K562 (cell line): ENCODE data around the gene SHISA4. TPM values are rescaled to one million over a fixed set of nuclear protein-coding genes. Genes with fewer than 3 reads are reported as not detected.

Source experiments
- ATAC-seq: fragments of 200-7000 bp; cut with Tn5 transposase; 3 replicates; pipeline ENCODE4 v1.9.1; 2020; ENCODE audit warnings: moderate library complexity
- BruUV-seq: library from RNA; stranded (reverse); fragments of 400-500 nt; replicated peaks from 2 replicates; lab custom pipeline; 2021; lab: Mats Ljungman, UMichigan
- CTCF ChIA-PET: fragments of 300-600 bp; formaldehyde crosslinking; extraction: SDS; loops from one replicate; lab custom pipeline; 2021; ENCODE audit warnings: low intra/inter-chr PET ratio; lab: Yijun Ruan, JAX
- POLR2A ChIA-PET: fragments of 300-600, 350-650 bp; sonication (Branson Sonifier 250); formaldehyde crosslinking; extraction: SDS; loops from one replicate; lab custom pipeline; 2021; ENCODE audit warnings: antibody characterized with exemption, inconsistent platforms; lab: Yijun Ruan, JAX
- DNase-seq, 4 experiments: peaks; one replicate each; pipeline versions ENCODE4 v3.0.0 to v3.0.0-alpha.2; 2011 to 2018; ENCODE audit warnings: low spot score in 3 of 4, mixed read lengths in 3 of 4; ENCODE audit errors: extremely low read depth in 1 of 4
- FAIRE-seq: peaks from 2 replicates; lab custom pipeline; 2011; peaks lifted over from hg19 to GRCh38; lab: Jason Lieb, UNC
- H2AFZ ChIP-seq: 2 replicates; pipeline ENCODE4 v1.6.0; 2011; ENCODE audit warnings: low read depth, low read length, control low read depth, inconsistent platforms
- H3K27ac ChIP-seq: fragments of 200-600 bp; 3 replicates; pipeline ENCODE4 v1.8.0; 2011; ENCODE audit warnings: low read depth, mild to moderate bottlenecking, control low read depth, inconsistent platforms, low read length, moderate library complexity, mixed read lengths; ENCODE audit errors: extremely low read depth
- H3K27me3 ChIP-seq, 2 experiments: fragments of 300-600 bp in 1 of 2; 2 replicates in 1 of 2; 3 replicates in 1 of 2; pipeline versions ENCODE4 v1.6.0 to v1.8.0; 2011; ENCODE audit warnings: inconsistent platforms in 2 of 2, low read length in 2 of 2, mild to moderate bottlenecking in 1 of 2, mixed read lengths in 1 of 2, moderate library complexity in 1 of 2; ENCODE audit not compliant: control insufficient read depth in 2 of 2, insufficient read depth in 2 of 2
- H3K36me3 ChIP-seq: fragments of 300-600 bp; 3 replicates; pipeline ENCODE4 v1.8.0; 2011; ENCODE audit warnings: mild to moderate bottlenecking, low read length, inconsistent platforms; ENCODE audit not compliant: control insufficient read depth, insufficient read depth
- H3K4me1 ChIP-seq, 2 experiments: fragments of 200-600 bp in 1 of 2; replicated peaks in 1 of 2; 2 replicates in 1 of 2; 3 replicates in 1 of 2; pipeline versions ENCODE4 v1.5.1 to v1.8.0; 2011; ENCODE audit warnings: inconsistent platforms in 2 of 2, low read length in 2 of 2, mild to moderate bottlenecking in 1 of 2, mixed read lengths in 1 of 2, moderate library complexity in 1 of 2; ENCODE audit not compliant: control insufficient read depth in 2 of 2, insufficient read depth in 2 of 2
- H3K4me2 ChIP-seq: 2 replicates; pipeline ENCODE4 v1.6.1; 2011; ENCODE audit warnings: low read length, control low read depth, inconsistent platforms, mixed read lengths; ENCODE audit not compliant: insufficient read depth
- H3K4me3 ChIP-seq: fragments of 200-600 bp; sonication (generic), shearing (Covaris generic); 2 replicates; pipeline ENCODE4 v1.5.1; 2016; ENCODE audit warnings: control low read depth, inconsistent platforms
- H3K79me2 ChIP-seq: fragments of 200-600 bp; 3 replicates; pipeline ENCODE4 v1.8.0; 2011; ENCODE audit warnings: low read length, inconsistent platforms; ENCODE audit not compliant: control insufficient read depth, insufficient read depth
- H3K9ac ChIP-seq, 2 experiments: 2 replicates each; pipeline versions ENCODE4 v1.6.0 to v1.6.1; 2011; ENCODE audit warnings: low read depth in 2 of 2, low read length in 2 of 2, control low read depth in 1 of 2, inconsistent platforms in 1 of 2, mild to moderate bottlenecking in 1 of 2, mixed read lengths in 1 of 2; ENCODE audit not compliant: insufficient read depth in 1 of 2
- H3K9me1 ChIP-seq: one replicate; pipeline ENCODE4 v1.6.0; 2011; ENCODE audit warnings: inconsistent platforms, mild to moderate bottlenecking, low read length, moderate library complexity; ENCODE audit not compliant: control insufficient read depth, insufficient read depth
- H3K9me3 ChIP-seq: replicated peaks from 2 replicates; pipeline ENCODE4 v1.5.1; 2011; ENCODE audit warnings: low read depth, low read length, inconsistent platforms; ENCODE audit not compliant: control insufficient read depth, insufficient read depth
- H4K20me1 ChIP-seq: replicated peaks from 2 replicates; pipeline ENCODE4 v1.6.1; 2011; ENCODE audit warnings: low read length, inconsistent platforms, mixed read lengths; ENCODE audit not compliant: control insufficient read depth, insufficient read depth
- ATF2 ChIP-seq: sonication (generic); formaldehyde crosslinking; IDR thresholded peaks from 2 replicates; pipeline ENCODE4 v1.8.1; 2022; ENCODE audit warnings: missing genetic modification reagents
- DIDO1 ChIP-seq: fragments of 450-650 bp; IDR thresholded peaks from 2 replicates; pipeline ENCODE4 v1.6.1; 2016; ENCODE audit warnings: low read depth, missing biosample characterization, missing genetic modification characterization
- EHMT2 ChIP-seq: fragments of 450-650 bp; IDR thresholded peaks from 2 replicates; pipeline ENCODE4 v1.6.1; 2018; ENCODE audit warnings: antibody characterized with exemption
- ELF4 ChIP-seq: fragments of 450-650 bp; formaldehyde crosslinking; IDR thresholded peaks from 2 replicates; pipeline ENCODE4 v1.4.0; 2022; ENCODE audit warnings: missing genetic modification characterization
- KDM4B ChIP-seq, 2 experiments: fragments of 450-650 bp in 1 of 2; sonication (generic) in 1 of 2; IDR thresholded peaks; 2 replicates each; pipeline ENCODE4 v1.6.1; 2016 to 2017; ENCODE audit warnings: borderline replicate concordance in 2 of 2, antibody characterized with exemption in 1 of 2, low read depth in 1 of 2, mild to moderate bottlenecking in 1 of 2
- RBM34 ChIP-seq: fragments of 200-400 bp; formaldehyde crosslinking; IDR thresholded peaks from 2 replicates; pipeline ENCODE4 v1.6.1; 2018; ENCODE audit warnings: low read length, borderline replicate concordance; ENCODE audit not compliant: insufficient read depth
- RUNX1 ChIP-seq: sonication (generic); IDR thresholded peaks from 2 replicates; pipeline ENCODE4 v1.6.1; 2016; ENCODE audit warnings: antibody characterized with exemption, low read depth
- SIRT6 ChIP-seq: IDR thresholded peaks from one replicate; pipeline ENCODE4 v1.6.1; 2012; ENCODE audit warnings: low read depth, mild to moderate bottlenecking, control low read depth, inconsistent platforms, low read length, moderate library complexity
- SNAPC5 ChIP-seq: fragments of 250-450 bp; sonication (Bioruptor Pico); IDR thresholded peaks from 2 replicates; pipeline ENCODE4 v1.8.0; 2021; ENCODE audit warnings: moderate library complexity, mild to moderate bottlenecking, inconsistent platforms
- SPI1 ChIP-seq: IDR thresholded peaks from 2 replicates; pipeline ENCODE4 v1.6.1; 2011; ENCODE audit warnings: low read depth, low read length, control low read depth, borderline replicate concordance
- THRB ChIP-seq: fragments of 450-650 bp; formaldehyde crosslinking; conservative IDR thresholded peaks from 2 replicates; pipeline ENCODE4 v1.4.0; 2022; ENCODE audit warnings: mild to moderate bottlenecking, missing genetic modification characterization
- ZNF785 ChIP-seq: fragments of 250-450 bp; sonication (Bioruptor Pico); IDR thresholded peaks from 2 replicates; pipeline ENCODE4 v1.4.0; 2020; ENCODE audit warnings: mild to moderate bottlenecking
- WGBS: fragments of 100-300 bp; shearing (Covaris generic); methylation state at CpG from one replicate; pipeline ENCODE4 v1.1.6; 2016; ENCODE audit warnings: low coverage, mixed read lengths; ENCODE audit not compliant: insufficient coverage; ENCODE audit errors: missing lambda C conversion rate; 5-methylcytosine and 5-hydroxymethylcytosine counted together
- in situ Hi-C: fragments of 300-500 bp; cut with MboI; formaldehyde crosslinking; loops from 4 replicates; pipeline ENCODE4 v1.15.0; 2018; ENCODE audit warnings: inconsistent platforms, mixed read lengths
- intact Hi-C: fragments of 100-400 bp; cut with micrococcal nuclease; formaldehyde crosslinking; loops from 2 replicates; pipeline ENCODE4 v1.14.2; 2022
- polyA plus RNA-seq, 8 experiments: library from polyadenylated mRNA; depleted of rRNA in 4 of 8; stranded (reverse) in 5 of 8; unstranded in 3 of 8; fragments of >200 nt; fragmentation: Nextera tagmentation in 2 of 8; fragmentation: Illumina TruSeq in 1 of 8; extraction: Ambion mirVana in 2 of 8; extraction: Trizol in 1 of 8; gene quantifications; 2 replicates each; pipeline versions ENCODE4 v1.2.1 to v1.2.3, GENCODE V29; 2011 to 2014; ENCODE audit warnings: inconsistent platforms in 1 of 8, missing spikeins in 1 of 8
- total RNA-seq, 7 experiments: library from RNA; depleted of rRNA in 6 of 7; stranded (reverse); fragments of >200 nt in 6 of 7; fragmentation: Illumina TruSeq in 2 of 7; extraction: Trizol in 2 of 7; gene quantifications; 2 replicates each; pipeline versions ENCODE4 v1.2.1 to v1.2.3, GENCODE V29; 2011 to 2021; ENCODE audit warnings: low replicate concordance in 1 of 7
- TF ChIP-seq, protein P1 (sequence below): sonication (generic); formaldehyde crosslinking; IDR thresholded peaks from 2 replicates; pipeline ENCODE4 v1.9.0; 2022; ENCODE audit warnings: mild to moderate bottlenecking, missing genetic modification reagents

SHISA4 gene
- total and polyA plus RNA-seq, 9 of the 15 experiments (the other 6 are each of a cell fraction or from before 2014, with no cell fraction given) = 0.15 to 0.95 (median 0.68) TPM; not detected in 2

DNA sequence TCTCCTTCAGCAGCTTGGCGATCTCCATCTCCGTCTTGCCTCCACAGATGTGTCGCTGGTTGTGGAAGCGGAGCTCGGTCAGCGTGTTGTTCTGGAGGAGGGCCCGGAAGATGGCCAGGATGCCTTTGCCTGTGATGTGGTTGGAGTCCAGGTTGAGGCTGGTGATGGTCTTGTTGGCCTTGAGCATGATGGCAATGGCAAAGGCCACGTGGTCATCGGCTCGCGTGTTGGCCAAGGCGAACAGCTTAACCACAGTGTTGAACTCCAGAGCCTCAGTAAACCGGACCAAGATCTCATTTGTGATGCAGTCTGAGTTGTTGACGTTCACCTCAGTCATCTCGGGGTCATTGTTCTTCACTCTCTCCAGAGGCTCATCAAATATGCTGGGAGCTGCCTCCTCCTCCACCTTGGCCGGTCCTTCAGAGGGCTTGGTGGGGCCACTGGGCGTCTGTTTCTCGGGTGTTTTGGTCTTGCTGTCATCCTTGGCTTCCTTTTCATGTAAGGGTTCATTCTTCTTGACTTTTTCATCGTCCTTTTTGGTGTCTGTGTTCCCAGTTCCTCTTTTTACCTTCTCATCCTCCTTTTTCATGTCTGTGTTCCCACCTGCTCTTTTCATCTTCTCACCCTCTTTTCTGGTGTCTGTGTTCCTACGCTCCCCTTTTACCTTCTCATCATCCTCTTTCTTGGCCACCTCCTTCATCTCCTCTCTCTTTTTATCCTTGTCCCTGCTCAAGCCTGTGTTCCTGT lies 11.2 kb downstream of the SHISA4 start:
- Histone ChIP-seq H3K9me1 (no peaks in the 10 kb centered on the region), H3K36me3 (no peaks in the 10 kb centered on the region), H3K9me3 (no peaks in the 10 kb centered on the region), H3K4me2 (no peak overlapping the region), H2AFZ (peak overlapping the region; percentile 38; the same call in 1 of the 2 replicates), H3K9ac (peak overlapping the region in 1 of 2 experiments; percentile 29; a peak in 1 of 4 replicates), H3K27me3 (peaks cover 0 to 21% of the 10 kb centered on the region in 2 experiments; a peak in 3 of 5 replicates), H3K4me1 (peaks cover 3 to 8% of the 10 kb centered on the region in 2 experiments; a peak in 2 of 5 replicates), H3K4me3 (no peak overlapping the region), H3K27ac (no peak overlapping the region), H3K79me2 (no peaks in the 10 kb centered on the region), H4K20me1 (no peaks in the 10 kb centered on the region; the same call in 1 of the 2 replicates)
- WGBS = 27% methylated on average over 20 of the region's 20 CpGs
- DNase-seq (no peak), ATAC-seq (no peak), FAIRE-seq (no peak)
- in situ Hi-C loops = no loop called here
- TF ChIP-seq KDM4B (IDR thresholded peaks at IDR 0.05; ENCODE audit: borderline replicate concordance in 2 of 2, low read depth in 1 of 2) = no peak
- 0 out of 2 replicates have a peak, but pooled peaks have one; percentile 46 for TF ChIP-seq THRB (CRISPR knock-in tag)
- TF ChIP-seq ZNF785 = no peak
- TF ChIP-seq DIDO1 (tag) = no peak
- TF ChIP-seq RBM34 = no peak
- no peak for TF ChIP-seq SNAPC5 (CRISPR knock-in tag)
- TF ChIP-seq ATF2 (CRISPR knock-in tag) = no peak
- TF ChIP-seq, protein P1, sequence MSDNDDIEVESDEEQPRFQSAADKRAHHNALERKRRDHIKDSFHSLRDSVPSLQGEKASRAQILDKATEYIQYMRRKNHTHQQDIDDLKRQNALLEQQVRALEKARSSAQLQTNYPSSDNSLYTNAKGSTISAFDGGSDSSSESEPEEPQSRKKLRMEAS (CRISPR knock-in tag) = peak; percentile 56
- TF ChIP-seq SIRT6 = no peak
- 0 out of 2 replicates have a peak, but pooled peaks have one; percentile 13 for TF ChIP-seq EHMT2
- TF ChIP-seq SPI1 = peak; percentile 95
- TF ChIP-seq RUNX1 = no peak
- TF ChIP-seq ELF4 = 0 out of 2 replicates have a peak, but pooled peaks have one; percentile 33
- no TSS peak for BruUV-seq
- intact Hi-C loops = no loop called here
- POLR2A ChIA-PET = interaction anchor here (0.6 to 1.8 kb wide), 4 partner anchors 14 to 69 kb away, joined by 3 to 6 read pairs (median 5); partner anchors contain the start of gene TIMM17A
- CTCF ChIA-PET = no interaction called here
